ENCODE measurements around the gene CASP9.

- TF ChIP-seq ZNF423 (CRISPR knock-in tag; IDR thresholded peaks at IDR 0.05) (no peak), CTCF (IDR thresholded peaks at IDR 0.05) (no peak), ATF3 (CRISPR knock-in tag; conservative IDR thresholded peaks at IDR 0.05) (no peak), MAX (CRISPR knock-in tag; IDR thresholded peaks at IDR 0.05) (no peak), ZNF317 (CRISPR knock-in tag; IDR thresholded peaks at IDR 0.05; ENCODE audit: borderline replicate concordance, low read depth) (no peak), TP53 (CRISPR knock-in tag; IDR thresholded peaks at IDR 0.05) (no peak), ZNF281 (CRISPR knock-in tag; IDR thresholded peaks at IDR 0.05) (no peak), ARID4B (CRISPR knock-in tag; IDR thresholded peaks at IDR 0.05; ENCODE audit: borderline replicate concordance) (no peak), PRDM15 (CRISPR knock-in tag; IDR thresholded peaks at IDR 0.05) (no peak), CREM (CRISPR knock-in tag; IDR thresholded peaks at IDR 0.05) (no peak)
Observed at GRCh38 chr1:15508700-15509487, 15.1 kb downstream of the CASP9 start.
